ENCODE data around the gene OR51B4.
"Not testable (repeated sequence)": the region's sequence is repeated elsewhere in the genome, so short reads cannot be mapped to it uniquely, and the experiment has no call there.

OR51B4 gene

GRCh38 chr11:5269715-5270147 lies 32.0 kb downstream of the OR51B4 start, which contains the start of gene HBE1:
TSS of gene HBE1 (minus strand) at chr11:5269945. CDS start at chr11:5269890, 55 bp downstream.
- DNase-seq = no peak

- DNase-seq = no peak
These were observed 34.6 kb downstream of the OR51B4 start for GRCh38 chr11:5267033-5267563.

DNA sequence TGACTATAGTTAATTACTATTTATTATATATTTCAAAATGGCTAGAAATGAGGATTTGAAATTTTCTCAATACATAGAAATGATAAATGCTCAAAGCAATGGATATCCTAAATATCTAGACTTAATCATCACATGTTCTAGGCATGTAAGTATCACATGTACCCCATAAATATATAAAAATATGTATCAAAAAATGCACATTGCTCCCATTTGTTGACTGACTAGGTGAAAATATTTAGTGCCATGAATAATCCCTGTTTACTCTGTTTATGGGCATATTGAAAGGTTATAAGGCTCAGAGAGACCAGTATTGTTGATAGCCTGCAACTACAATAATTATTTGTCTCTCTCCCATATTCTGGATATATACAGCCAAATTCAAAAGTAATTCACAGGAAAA lies 35.1 kb downstream of the OR51B4 start:
- DNase-seq = no peak

GRCh38 chr11:5265832-5266231 lies 35.9 kb downstream of the OR51B4 start:
- no peak for DNase-seq

DNA sequence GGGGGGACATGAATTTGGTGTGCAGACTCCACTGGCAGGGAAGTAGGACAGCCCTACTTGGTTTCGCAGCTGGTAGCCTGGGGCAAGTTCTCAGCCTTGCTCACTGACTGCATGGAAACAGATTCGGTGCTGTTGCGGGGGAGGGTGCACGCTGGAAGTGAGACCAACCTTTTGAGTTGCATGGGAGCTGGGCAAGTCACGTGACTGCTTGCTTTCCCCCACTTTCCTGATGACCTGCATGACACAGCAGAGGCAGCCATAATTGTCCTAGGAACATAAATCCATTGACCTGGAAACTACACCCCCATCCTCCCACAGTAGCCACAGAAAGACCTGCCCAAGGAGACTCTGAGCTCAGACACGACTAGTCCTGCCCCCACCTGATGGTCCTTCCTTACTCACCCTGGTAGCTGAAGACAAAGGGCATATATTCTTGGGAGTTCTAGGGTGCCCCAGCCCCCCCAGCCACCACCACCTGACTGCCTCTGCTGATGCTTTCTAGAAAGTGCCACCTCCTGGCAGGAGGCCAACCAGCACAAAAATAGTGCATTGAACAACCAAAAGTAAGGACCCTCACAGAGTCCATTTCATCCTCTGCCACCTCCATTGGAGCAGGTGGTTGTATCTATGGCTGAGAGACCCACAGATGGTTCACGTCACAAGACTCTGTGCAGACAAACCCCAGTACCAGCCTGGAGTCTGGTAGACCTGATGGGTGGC lies 43.0 kb downstream of the OR51B4 start:
- DNase-seq = no peak

GRCh38 chr11:5257296-5257695 lies 44.5 kb downstream of the OR51B4 start:
- no peak for DNase-seq

DNA sequence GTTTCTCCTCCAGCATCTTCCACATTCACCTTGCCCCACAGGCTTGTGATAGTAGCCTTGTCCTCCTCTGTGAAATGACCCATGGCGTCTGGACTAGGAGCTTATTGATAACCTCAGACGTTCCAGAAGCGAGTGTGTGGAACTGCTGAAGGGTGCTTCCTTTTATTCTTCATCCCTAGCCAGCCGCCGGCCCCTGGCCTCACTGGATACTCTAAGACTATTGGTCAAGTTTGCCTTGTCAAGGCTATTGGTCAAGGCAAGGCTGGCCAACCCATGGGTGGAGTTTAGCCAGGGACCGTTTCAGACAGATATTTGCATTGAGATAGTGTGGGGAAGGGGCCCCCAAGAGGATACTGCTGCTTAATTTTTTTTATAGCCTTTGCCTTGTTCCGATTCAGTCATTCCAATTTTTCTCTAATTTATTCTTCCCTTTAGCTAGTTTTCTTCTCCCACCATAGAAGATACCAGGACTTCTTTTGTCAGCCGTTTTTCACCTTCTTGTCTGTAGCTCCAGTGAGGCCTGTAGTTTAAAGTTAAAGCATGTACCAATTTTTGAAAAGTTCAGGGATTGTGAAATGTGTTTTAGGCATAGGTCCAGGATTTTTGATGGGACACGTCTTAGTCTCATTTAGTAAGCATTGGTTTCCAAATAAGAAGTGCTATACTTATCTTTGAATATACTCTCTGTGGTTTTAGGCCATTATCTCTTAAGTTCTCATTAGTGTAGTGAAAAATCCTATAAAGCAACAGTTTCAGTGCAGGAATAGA lies 46.9 kb downstream of the OR51B4 start, which contains the start of gene HBG2:
HBG2 (minus strand) TSS at position 136 of the 768 bp plus-strand sequence; CDS start at position 83, 53 bp downstream.
- DNase-seq = not testable (repeated sequence)

- not testable (repeated sequence) for DNase-seq
These were observed 47.7 kb downstream of the OR51B4 start for GRCh38 chr11:5254023-5254422.

GRCh38 chr11:5253440-5253839 lies 48.3 kb downstream of the OR51B4 start:
- DNase-seq = not testable (repeated sequence)

- DNase-seq = no peak
These were observed 48.9 kb downstream of the OR51B4 start for GRCh38 chr11:5252919-5253265.

DNA sequence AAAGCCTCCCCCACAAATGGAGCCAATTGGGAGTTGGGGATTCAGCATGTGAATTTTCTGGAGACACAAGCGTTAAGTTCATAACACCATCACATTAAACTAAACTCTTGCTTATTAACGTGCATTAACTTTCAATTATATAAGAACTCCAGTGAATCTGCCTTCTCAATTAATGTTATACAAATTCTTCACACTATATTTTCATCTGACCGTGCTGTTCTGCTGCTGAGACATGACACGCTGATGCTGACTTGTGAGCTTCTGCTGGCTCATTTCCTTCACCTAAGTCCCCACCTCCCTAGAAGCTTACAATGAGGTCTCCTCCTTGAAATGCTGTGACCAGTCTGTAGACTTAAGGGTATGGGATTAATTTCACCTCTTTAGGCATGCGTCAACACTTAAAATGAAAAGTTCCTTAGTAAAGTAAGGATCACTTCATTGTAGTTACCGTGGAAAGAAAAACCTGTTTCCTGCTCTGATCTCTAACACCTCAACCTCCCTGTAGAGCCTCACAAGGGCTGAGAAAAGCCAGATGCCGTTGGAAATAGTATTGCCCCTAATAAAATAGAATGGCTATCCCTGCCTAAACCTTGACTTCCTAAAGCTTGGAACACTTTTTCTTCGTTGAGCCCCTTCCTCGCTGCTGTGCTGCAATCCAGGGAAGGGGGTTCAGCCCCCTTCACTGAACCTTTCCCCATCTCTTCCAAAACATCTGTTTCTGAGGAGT lies 49.4 kb downstream of the OR51B4 start:
- no peak for DNase-seq

GRCh38 chr11:5251746-5252145 lies 50.0 kb downstream of the OR51B4 start:
- DNase-seq = no peak

All from activated T-cell treated with anti-CD3 and anti-CD28 coated beads, Interleukin-2, amount 50 U/mL, for 48 hours (primary cell).